Measurements from ENCODE around the gene C5orf63.

DNA sequence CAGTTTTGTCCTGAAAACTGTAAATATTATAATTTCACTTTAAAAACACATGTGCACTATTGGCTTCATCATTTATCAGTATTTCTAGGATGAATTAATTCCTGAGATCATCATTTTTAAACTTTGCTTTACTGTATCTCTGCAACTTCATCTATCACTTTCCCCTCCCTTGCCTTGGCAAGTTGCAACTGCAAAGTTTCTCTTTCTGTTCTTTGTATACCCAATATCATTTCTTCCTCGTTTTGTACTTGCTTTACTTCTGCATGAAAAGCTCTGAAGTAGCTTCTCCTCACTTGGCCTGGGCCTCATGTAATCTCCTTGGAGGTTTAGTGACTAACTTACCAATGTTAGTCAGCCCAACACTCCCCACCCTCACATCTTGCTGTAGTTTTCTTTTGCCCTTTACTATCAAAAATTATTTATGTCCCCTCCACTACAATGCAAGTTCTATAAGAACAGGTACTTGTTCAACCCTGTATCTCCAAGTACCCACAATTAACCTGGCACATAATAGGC, 12.8 kb downstream of the C5orf63 start:
- TF ChIP-seq ZBTB3 (CRISPR knock-in tag; IDR thresholded peaks at IDR 0.05; ENCODE audit: borderline replicate concordance, low read depth) (no peak), ZNF10 (CRISPR knock-in tag; IDR thresholded peaks at IDR 0.05; ENCODE audit: borderline replicate concordance, low read depth) (no peak), MEIS2 (CRISPR knock-in tag; IDR thresholded peaks at IDR 0.05) (no peak), FOSL1 (CRISPR knock-in tag; IDR thresholded peaks at IDR 0.05; ENCODE audit: borderline replicate concordance) (no peak), MXD4 (CRISPR knock-in tag; IDR thresholded peaks at IDR 0.05) (no peak), ZNF780A (CRISPR knock-in tag; IDR thresholded peaks at IDR 0.05) (no peak), EHMT2 (IDR thresholded peaks at IDR 0.05; ENCODE audit: borderline replicate concordance, low read depth, low read length) (no peak), HDAC1 (CRISPR knock-in tag; IDR thresholded peaks at IDR 0.05) (no peak), ZNF549 (CRISPR knock-in tag; IDR thresholded peaks at IDR 0.05) (no peak), TAF1 (CRISPR knock-in tag; IDR thresholded peaks at IDR 0.05) (no peak)
- TF ChIP-seq, protein P1, sequence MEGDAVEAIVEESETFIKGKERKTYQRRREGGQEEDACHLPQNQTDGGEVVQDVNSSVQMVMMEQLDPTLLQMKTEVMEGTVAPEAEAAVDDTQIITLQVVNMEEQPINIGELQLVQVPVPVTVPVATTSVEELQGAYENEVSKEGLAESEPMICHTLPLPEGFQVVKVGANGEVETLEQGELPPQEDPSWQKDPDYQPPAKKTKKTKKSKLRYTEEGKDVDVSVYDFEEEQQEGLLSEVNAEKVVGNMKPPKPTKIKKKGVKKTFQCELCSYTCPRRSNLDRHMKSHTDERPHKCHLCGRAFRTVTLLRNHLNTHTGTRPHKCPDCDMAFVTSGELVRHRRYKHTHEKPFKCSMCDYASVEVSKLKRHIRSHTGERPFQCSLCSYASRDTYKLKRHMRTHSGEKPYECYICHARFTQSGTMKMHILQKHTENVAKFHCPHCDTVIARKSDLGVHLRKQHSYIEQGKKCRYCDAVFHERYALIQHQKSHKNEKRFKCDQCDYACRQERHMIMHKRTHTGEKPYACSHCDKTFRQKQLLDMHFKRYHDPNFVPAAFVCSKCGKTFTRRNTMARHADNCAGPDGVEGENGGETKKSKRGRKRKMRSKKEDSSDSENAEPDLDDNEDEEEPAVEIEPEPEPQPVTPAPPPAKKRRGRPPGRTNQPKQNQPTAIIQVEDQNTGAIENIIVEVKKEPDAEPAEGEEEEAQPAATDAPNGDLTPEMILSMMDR (CRISPR knock-in tag; IDR thresholded peaks at IDR 0.05) = no peak
